GM12892 (cell line): ENCODE data around the gene MMP20.

Experiments used
- POLR2A ChIP-seq: IDR thresholded peaks from 2 replicates; pipeline ENCODE4 v1.6.1; 2011; ENCODE audit warnings: low read depth, low read length, control low read depth
- POLR2AphosphoS5 ChIP-seq: IDR thresholded peaks from 2 replicates; pipeline ENCODE4 v1.6.1; 2011; ENCODE audit warnings: low read depth, low read length, control low read depth
- TAF1 ChIP-seq: IDR thresholded peaks from 2 replicates; pipeline ENCODE4 v1.6.1; 2011; ENCODE audit warnings: low read depth, mild to moderate bottlenecking, control low read depth, low read length, borderline replicate concordance

DNA sequence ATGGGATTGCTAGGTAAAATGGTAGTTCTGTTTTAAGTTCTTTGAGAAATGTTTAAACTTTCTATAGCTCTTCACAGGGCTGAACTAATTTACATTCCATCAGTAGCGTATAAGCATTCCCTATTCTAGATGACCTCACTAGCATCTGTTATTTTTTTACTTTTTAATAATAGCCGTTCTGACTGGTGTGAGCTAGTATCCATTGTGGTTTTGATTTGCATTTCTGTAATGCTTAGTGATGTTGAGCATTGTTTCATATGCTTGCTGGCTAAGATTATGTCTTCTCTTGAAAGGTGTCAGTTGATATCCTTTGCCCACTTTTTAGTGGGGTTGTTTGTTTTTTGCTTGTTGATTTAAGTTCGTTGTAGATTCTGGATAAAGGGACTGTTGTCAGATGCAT lies 44.5 kb upstream of the MMP20 start:
- TF ChIP-seq POLR2A, result no peak
- TF ChIP-seq POLR2AphosphoS5, result no peak
- TF ChIP-seq TAF1, result no peak
